ENCODE results near the gene RBM19. TPM values are rescaled to one million over a fixed set of nuclear protein-coding genes. Genes with fewer than 3 reads are reported as not detected.

The RBM19 gene
- total and polyA plus RNA-seq, 11 donors: 12.7 to 27.1 (median 17.4) TPM

GRCh38 chr12:113823016-113823415, 143.1 kb downstream of the RBM19 start:
- no peaks in the 10 kb centered on the region for H3K27me3 ChIP-seq
- TF ChIP-seq POLR2A (IDR thresholded peaks at IDR 0.05) (no peak), CTCF (IDR thresholded peaks at IDR 0.05) (no peak)
- no peak overlapping the region for H3K4me3 ChIP-seq
- no peak for DNase-seq
- H3K4me1 ChIP-seq: no peaks in the 10 kb centered on the region
- WGBS, 4 donors: 60 to 76% (median 72%) methylated on average over 16 of the region's 16 CpGs
- no peaks in the 10 kb centered on the region for H3K9me3 ChIP-seq
- peaks cover 0 to 16% (median 0%) of the 10 kb centered on the region in 9 donors for H3K36me3 ChIP-seq
- intact Hi-C loops (cut with DNase I): no loop called here
- H3K27ac ChIP-seq: no peak overlapping the region
- peak in 1 of 4 donors; percentile 9 for ATAC-seq

- intact Hi-C loops (cut with DNase I): no loop called here
- Histone ChIP-seq H3K27me3 (no peaks in the 10 kb centered on the region), H3K4me1 (no peaks in the 10 kb centered on the region), H3K4me3 (no peak overlapping the region), H3K9me3 (no peaks in the 10 kb centered on the region), H3K36me3 (peaks cover 0 to 20% (median 0%) of the 10 kb centered on the region in 9 donors), H3K27ac (no peak overlapping the region)
- ATAC-seq (peak in 1 of 4 donors; percentile 23), DNase-seq (no peak)
- TF ChIP-seq POLR2A (IDR thresholded peaks at IDR 0.05): no peak
- TF ChIP-seq CTCF (IDR thresholded peaks at IDR 0.05): no peak
- WGBS, 4 donors: 93 to 98% (median 95%) methylated on average over 7 to 8 of the region's 8 CpGs
These were observed 145.3 kb downstream of the RBM19 start for GRCh38 chr12:113820842-113821241.

GRCh38 chr12:113820309-113820708, 145.8 kb downstream of the RBM19 start:
- intact Hi-C loops (cut with DNase I): no loop called here
- Histone ChIP-seq H3K9me3 (no peaks in the 10 kb centered on the region), H3K4me3 (no peak overlapping the region), H3K36me3 (peaks cover 0 to 24% (median 0%) of the 10 kb centered on the region in 9 donors), H3K27me3 (no peaks in the 10 kb centered on the region), H3K27ac (no peak overlapping the region), H3K4me1 (no peaks in the 10 kb centered on the region)
- no peak for TF ChIP-seq POLR2A (IDR thresholded peaks at IDR 0.05)
- TF ChIP-seq CTCF (IDR thresholded peaks at IDR 0.05): no peak
- DNase-seq (peak in 1 of 5 donors; percentile 40), ATAC-seq (no peak)
- 84 to 88% (median 86%) methylated on average over 14 to 15 of the region's 15 CpGs for WGBS, 4 donors

GRCh38 chr12:113819495-113819894, 146.6 kb downstream of the RBM19 start:
- TF ChIP-seq CTCF (IDR thresholded peaks at IDR 0.05): no peak
- no peak for TF ChIP-seq POLR2A (IDR thresholded peaks at IDR 0.05)
- no peak for ATAC-seq
- intact Hi-C loops (cut with DNase I): no loop called here
- H3K27ac ChIP-seq: no peak overlapping the region
- 82 to 85% (median 83%) methylated on average over 10 of the region's 10 CpGs for WGBS, 4 donors
- no peaks in the 10 kb centered on the region for H3K4me1 ChIP-seq
- peaks cover 0 to 24% (median 0%) of the 10 kb centered on the region in 9 donors for H3K36me3 ChIP-seq
- H3K4me3 ChIP-seq: no peak overlapping the region
- H3K27me3 ChIP-seq: no peaks in the 10 kb centered on the region
- H3K9me3 ChIP-seq: no peaks in the 10 kb centered on the region
- DNase-seq: no peak

Measured in heart left ventricle (tissue), 16 donors.